B cell (primary cell): ENCODE data around the gene ESR1. TPM values are rescaled to one million over a fixed set of nuclear protein-coding genes. Genes with fewer than 3 reads are reported as not detected.

Source experiments
- ATAC-seq: fragments of 200-7000 bp; cut with Tn5 transposase; one replicate; pipeline ENCODE4 v1.10.0; 2021; ENCODE audit warnings: low read depth, mild to moderate bottlenecking, moderate number of reproducible peaks, moderate library complexity
- CTCF ChIA-PET: fragments of 350-600 bp; sonication (Branson Sonifier 250); formaldehyde crosslinking; loops from one replicate; lab custom pipeline; 2021; ENCODE audit warnings: antibody characterized with exemption, inconsistent platforms; lab: Charles Lee
- POLR2A ChIA-PET: fragments of 350-600 bp; sonication (Branson Sonifier 250); formaldehyde crosslinking; loops from one replicate; lab custom pipeline; 2021; ENCODE audit warnings: antibody characterized with exemption; lab: Charles Lee
- DNase-seq: peaks from one replicate; pipeline ENCODE4 v3.0.0; 2013
- H2AFZ ChIP-seq: 2 replicates; pipeline ENCODE4 v1.6.1; 2012; ENCODE audit warnings: mild to moderate bottlenecking, low read depth, low read length; ENCODE audit not compliant: insufficient read depth, poor library complexity, severe bottlenecking
- H3K27ac ChIP-seq, 2 donors: 1 replicate in 1 of 2; 2 replicates in 1 of 2; pipeline ENCODE4 v1.5.1; 2012 to 2013; ENCODE audit warnings: low read length in 2 of 2, mild to moderate bottlenecking in 2 of 2, moderate library complexity in 1 of 2
- H3K27me3 ChIP-seq, 4 experiments: fragments of 200-600 bp in 1 of 4; sonication (generic) in 1 of 4; replicated peaks in 1 of 4; 1 replicate in 2 of 4; 2 replicates in 2 of 4; pipeline versions ENCODE4 v1.6.1 to v1.7.0; 2013 to 2016; ENCODE audit warnings: low read length in 3 of 4, mild to moderate bottlenecking in 2 of 4, mixed read lengths in 1 of 4, moderate library complexity in 1 of 4; ENCODE audit not compliant: insufficient read depth in 4 of 4, control insufficient read depth in 3 of 4; ENCODE audit errors: control extremely low read depth in 1 of 4
- H3K36me3 ChIP-seq, 2 experiments: replicated peaks in 1 of 2; 1 replicate in 1 of 2; 2 replicates in 1 of 2; pipeline versions ENCODE4 v1.6.1 to v1.7.1; 2013; ENCODE audit warnings: low read length in 1 of 2; ENCODE audit not compliant: insufficient read depth in 2 of 2, control insufficient read depth in 1 of 2; ENCODE audit errors: control extremely low read depth in 1 of 2, extremely low read depth in 1 of 2
- H3K4me1 ChIP-seq, 2 donors: fragments of 200-600 bp in 1 of 2; sonication (generic) in 1 of 2; 1 replicate in 1 of 2; 2 replicates in 1 of 2; pipeline versions ENCODE4 v1.5.1 to v1.6.1; 2013 to 2017; ENCODE audit warnings: low read length in 2 of 2; ENCODE audit not compliant: control insufficient read depth in 2 of 2, insufficient read depth in 2 of 2
- H3K4me2 ChIP-seq: replicated peaks from 2 replicates; pipeline ENCODE3; 2012; ENCODE audit warnings: mild to moderate bottlenecking, low read depth, low read length; ENCODE audit not compliant: poor library complexity, severe bottlenecking
- H3K4me3 ChIP-seq, 5 experiments: fragments of 200-600 bp in 1 of 5; sonication (generic) in 1 of 5; 1 replicate in 3 of 5; 2 replicates in 2 of 5; pipeline versions ENCODE4 v1.5.1 to v1.7.0; 2011 to 2016; ENCODE audit warnings: low read length in 4 of 5, mild to moderate bottlenecking in 4 of 5, low read depth in 2 of 5, control low read depth in 1 of 5, moderate library complexity in 1 of 5; ENCODE audit not compliant: insufficient read depth in 1 of 5; ENCODE audit errors: control extremely low read depth in 1 of 5, extremely low read depth in 1 of 5
- H3K79me2 ChIP-seq: fragments of 200-600 bp; sonication (generic); one replicate; pipeline ENCODE4 v1.6.0; 2016; ENCODE audit warnings: low read length; ENCODE audit not compliant: control insufficient read depth, insufficient read depth
- H3K9ac ChIP-seq: fragments of 200-600 bp; sonication (generic); 2 replicates; pipeline ENCODE4 v1.6.1; 2017; ENCODE audit warnings: mild to moderate bottlenecking, low read length, moderate library complexity
- H3K9me3 ChIP-seq, 3 donors: one replicate each; pipeline versions ENCODE4 v1.6.1 to v1.7.1; 2013; ENCODE audit warnings: low read length in 2 of 3; ENCODE audit not compliant: control insufficient read depth in 2 of 3, insufficient read depth in 1 of 3; ENCODE audit errors: control extremely low read depth in 1 of 3
- H4K20me1 ChIP-seq: 2 replicates; pipeline ENCODE4 v1.6.0; 2012; ENCODE audit warnings: mild to moderate bottlenecking, low read length; ENCODE audit not compliant: insufficient read depth, control insufficient read depth, poor library complexity, severe bottlenecking
- H3K27ac Mint-ChIP-seq: one replicate; pipeline ENCODE4 v1.8.0; 2021; ENCODE audit warnings: mixed read lengths
- H3K27me3 Mint-ChIP-seq: one replicate; pipeline ENCODE4 v1.8.0; 2021; ENCODE audit warnings: mixed read lengths
- H3K4me1 Mint-ChIP-seq: one replicate; pipeline ENCODE4 v1.8.0; 2021; ENCODE audit warnings: mixed read lengths
- H3K4me3 Mint-ChIP-seq: one replicate; pipeline ENCODE4 v1.8.0; 2021; ENCODE audit warnings: mixed read lengths
- H3K9me3 Mint-ChIP-seq: one replicate; pipeline ENCODE4 v1.8.0; 2022; ENCODE audit warnings: mixed read lengths; ENCODE audit not compliant: insufficient read depth
- CTCF ChIP-seq: fragments of 200-600 bp; IDR thresholded peaks from one replicate; pipeline ENCODE4 v1.8.0; 2022; ENCODE audit warnings: antibody characterized with exemption, mild to moderate bottlenecking
- EZH2 ChIP-seq: IDR thresholded peaks from 2 replicates; pipeline ENCODE4 v1.6.1; 2012; ENCODE audit warnings: borderline replicate concordance, low read depth, mild to moderate bottlenecking, moderate library complexity, low read length; ENCODE audit not compliant: insufficient read depth, poor library complexity, severe bottlenecking
- WGBS: methylation state at CpG from one replicate; pipeline ENCODE4 v1.1.5; 2013; ENCODE audit warnings: missing lambda C conversion rate; ENCODE audit not compliant: insufficient coverage; 5-methylcytosine and 5-hydroxymethylcytosine counted together
- intact Hi-C: fragments of 100-400 bp; cut with micrococcal nuclease; formaldehyde crosslinking; loops from one replicate; pipeline ENCODE4 v1.10.0; 2022
- polyA plus RNA-seq: library from polyadenylated mRNA; depleted of rRNA; stranded (reverse); fragments of >200 nt; gene quantifications from 2 replicates; pipeline ENCODE4 v1.2.3, GENCODE V29; 2012
- total RNA-seq, 2 donors: library from RNA; stranded (reverse); fragments of 120-200 nt in 1 of 2; gene quantifications; 1 replicate in 1 of 2; 2 replicates in 1 of 2; pipeline versions ENCODE4 v1.2.3 to v1.2.4, GENCODE V29; 2013 to 2022

The ESR1 gene
- total and polyA plus RNA-seq, 2 donors (not counting 1 experiment from before 2014, with no cell fraction given), result 0.46 to 5.9 TPM

- Mint-ChIP-seq H3K4me3 (no peak overlapping the region), H3K9me3 (no peaks in the 10 kb centered on the region), H3K27me3 (no peaks in the 10 kb centered on the region), H3K27ac (no peak overlapping the region), H3K4me1 (no peaks in the 10 kb centered on the region)
- CTCF ChIA-PET, result no interaction called here
- Histone ChIP-seq H3K27me3 (no peaks in the 10 kb centered on the region), H3K36me3 (no peaks in the 10 kb centered on the region), H3K9me3 (no peaks in the 10 kb centered on the region), H3K4me2 (no peak overlapping the region), H3K9ac (no peak overlapping the region), H2AFZ (no peak overlapping the region), H3K79me2 (no peaks in the 10 kb centered on the region), H4K20me1 (no peaks in the 10 kb centered on the region), H3K4me3 (no peak overlapping the region), H3K27ac (no peak overlapping the region), H3K4me1 (no peaks in the 10 kb centered on the region)
- intact Hi-C loops, result no loop called here
- POLR2A ChIA-PET, result no interaction called here
- ATAC-seq (no peak), DNase-seq (no peak)
- WGBS, result 93% methylated on average over 1 of the region's 5 CpGs
- TF ChIP-seq CTCF, result no peak
- TF ChIP-seq EZH2, result no peak
Measured at GRCh38 chr6:151992091-151992490, 184.6 kb downstream of the ESR1 start.

DNA sequence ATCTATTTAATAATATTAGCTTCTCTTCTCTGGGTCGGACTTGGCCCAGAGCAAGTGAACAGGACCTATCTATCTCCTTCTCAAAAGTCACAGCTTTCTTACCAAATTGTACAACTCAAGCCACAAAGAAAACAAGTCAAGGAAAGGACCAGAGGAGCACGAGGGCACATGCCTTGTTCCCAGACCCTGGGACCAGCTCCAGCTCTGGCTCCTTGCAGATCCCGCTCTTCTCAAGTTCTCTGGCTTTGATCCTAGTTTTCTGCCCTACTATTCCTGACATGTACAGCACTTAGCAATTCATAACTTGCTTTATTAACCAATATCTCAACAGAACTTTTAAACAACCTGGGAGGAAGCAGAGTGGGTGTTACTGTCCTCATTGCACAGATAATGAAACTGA is 185.9 kb downstream of the ESR1 start:
- Histone ChIP-seq H4K20me1 (no peaks in the 10 kb centered on the region), H3K27ac (no peak overlapping the region), H3K36me3 (no peaks in the 10 kb centered on the region), H3K4me1 (no peaks in the 10 kb centered on the region), H3K4me3 (no peak overlapping the region), H2AFZ (no peak overlapping the region), H3K9me3 (no peaks in the 10 kb centered on the region), H3K79me2 (no peaks in the 10 kb centered on the region), H3K27me3 (no peaks in the 10 kb centered on the region), H3K9ac (no peak overlapping the region), H3K4me2 (no peak overlapping the region)
- Mint-ChIP-seq H3K27ac (no peak overlapping the region), H3K27me3 (no peaks in the 10 kb centered on the region), H3K4me3 (no peak overlapping the region), H3K9me3 (no peaks in the 10 kb centered on the region), H3K4me1 (no peaks in the 10 kb centered on the region)
- TF ChIP-seq CTCF (no peak), EZH2 (no peak)
- DNase-seq, result no peak
- ChIA-PET CTCF (no interaction called here), POLR2A (no interaction called here)
- ATAC-seq, result no peak
- intact Hi-C loops, result no loop called here
- WGBS, result 93% methylated on average over 3 of the region's 3 CpGs
